Left renal pelvis (tissue), 4 donors: ENCODE measurements around the gene LRBA. TPM values are rescaled to one million over a fixed set of nuclear protein-coding genes. Genes with fewer than 3 reads are reported as not detected.

ENCODE experiments used
- DNase-seq, 4 donors: peaks; one replicate each; pipeline ENCODE4 v3.0.0-alpha.2; 2013; ENCODE audit warnings: low read depth in 4 of 4, low spot score in 3 of 4
- polyA plus RNA-seq, 4 donors: library from polyadenylated mRNA; unstranded; fragments of 120-200 nt; gene quantifications; one replicate each; pipeline ENCODE4 v1.2.1, GENCODE V29; 2013; ENCODE audit not compliant: insufficient read length in 4 of 4

LRBA gene
- polyA plus RNA-seq, 4 donors, result 25.9 to 75.8 (median 65.4) TPM

DNA sequence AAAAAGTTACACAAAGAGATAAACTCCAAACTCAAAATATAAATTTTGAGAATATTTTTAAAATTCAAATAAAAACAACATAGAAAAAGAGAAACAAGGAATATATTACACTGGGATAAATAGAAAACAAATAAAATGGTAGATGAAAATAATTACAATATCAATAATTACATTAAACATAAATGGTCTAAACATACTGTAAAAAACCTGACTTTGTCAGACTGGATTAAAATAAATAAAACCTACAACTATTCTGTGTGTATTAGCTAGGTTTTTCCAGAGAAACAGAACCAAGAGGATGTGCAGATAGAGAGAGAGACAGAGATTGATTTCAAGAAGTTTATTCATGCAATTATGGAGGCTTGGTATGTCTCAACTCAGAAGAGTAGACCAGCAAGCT lies 126.5 kb downstream of the LRBA start:
- DNase-seq, result no peak

DNA sequence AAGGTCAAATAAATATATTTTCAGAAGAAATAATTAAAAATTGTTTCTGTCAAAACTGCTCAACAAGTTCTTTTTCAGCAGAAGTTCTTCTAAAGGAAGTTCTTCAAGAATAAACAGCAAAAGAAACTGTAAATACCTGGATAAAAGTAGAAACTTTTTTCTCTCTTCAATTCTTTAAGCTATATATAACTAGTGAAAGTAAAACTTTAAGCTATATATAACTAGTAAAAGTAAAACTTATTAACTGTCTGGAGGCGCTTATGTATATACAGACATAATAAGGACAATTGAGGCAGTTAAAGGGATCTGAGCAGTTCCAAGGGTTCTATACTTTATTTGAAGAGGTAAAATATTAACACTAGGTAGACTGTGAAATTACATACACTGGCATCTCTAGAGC lies 126.9 kb downstream of the LRBA start:
- DNase-seq, result no peak

DNA sequence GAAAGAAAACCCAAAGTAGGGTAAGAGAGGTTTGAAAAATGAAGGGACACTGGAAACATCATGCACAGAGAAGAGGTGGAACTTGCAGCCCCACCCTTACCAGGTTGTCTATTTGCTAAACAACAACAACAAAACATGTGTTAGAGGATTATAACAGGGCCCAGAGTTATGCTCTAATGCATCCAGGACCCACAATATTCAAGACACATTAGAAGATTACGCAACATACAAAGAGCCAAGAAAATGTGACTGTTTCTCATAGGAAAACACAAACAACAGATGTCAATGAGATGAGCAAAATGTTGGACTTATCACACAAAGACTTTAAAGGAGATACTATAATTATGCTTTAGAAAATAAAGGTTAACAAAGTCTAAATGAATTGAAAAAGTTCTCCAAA lies 128.5 kb downstream of the LRBA start:
- DNase-seq, result no peak

- no peak for DNase-seq
These were observed 130.5 kb downstream of the LRBA start for GRCh38 chr4:150884625-150885024.

GRCh38 chr4:150875367-150875766 lies 139.7 kb downstream of the LRBA start:
- no peak for DNase-seq

DNA sequence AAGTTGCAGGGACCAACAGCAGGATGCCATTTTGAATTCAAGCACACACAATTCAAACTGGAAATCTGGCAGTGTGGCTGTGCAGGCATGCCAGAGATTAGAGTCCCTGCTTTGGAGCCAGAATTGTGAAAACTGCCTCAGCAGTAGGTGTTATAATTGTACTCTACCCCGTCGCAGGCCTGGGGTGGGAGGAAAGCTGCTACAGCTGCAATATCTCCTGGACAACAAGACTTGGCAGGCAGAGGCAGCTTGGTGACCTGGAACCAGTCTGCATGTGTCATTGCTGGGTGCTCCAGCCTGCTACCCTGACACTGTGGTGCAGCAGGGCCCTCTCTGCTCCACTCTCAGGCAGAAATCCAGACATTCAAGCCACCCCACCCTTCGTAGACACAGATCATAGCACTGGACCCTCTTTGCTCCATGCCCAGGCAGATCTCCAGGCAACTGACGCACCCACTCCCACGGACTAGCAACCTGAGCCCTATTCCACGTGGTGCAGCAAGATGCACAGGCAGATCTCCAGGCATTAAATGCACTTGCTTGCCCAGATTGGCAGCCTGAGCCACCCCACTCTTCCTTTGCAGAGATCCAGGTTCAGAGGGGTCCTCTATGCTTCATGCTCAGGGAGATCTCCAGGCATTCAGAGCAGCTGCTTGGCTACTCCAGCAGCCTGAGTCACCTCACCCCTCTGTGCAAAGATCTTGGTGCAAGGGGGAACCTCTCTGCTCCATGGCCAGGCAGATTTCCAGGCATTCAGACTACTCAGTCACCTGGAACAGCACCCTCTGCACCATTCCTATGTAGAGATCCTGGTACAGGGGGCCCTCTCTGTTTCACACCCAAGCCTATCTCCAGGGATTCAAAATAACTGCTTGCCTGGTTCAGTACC lies 140.5 kb downstream of the LRBA start:
- DNase-seq, result no peak

- peak; percentile 51 to 69 (median 58) for DNase-seq
These were observed 147.9 kb downstream of the LRBA start for GRCh38 chr4:150867148-150867547.

- DNase-seq, result no peak
These were observed 151.6 kb downstream of the LRBA start for GRCh38 chr4:150863456-150863855.

DNA sequence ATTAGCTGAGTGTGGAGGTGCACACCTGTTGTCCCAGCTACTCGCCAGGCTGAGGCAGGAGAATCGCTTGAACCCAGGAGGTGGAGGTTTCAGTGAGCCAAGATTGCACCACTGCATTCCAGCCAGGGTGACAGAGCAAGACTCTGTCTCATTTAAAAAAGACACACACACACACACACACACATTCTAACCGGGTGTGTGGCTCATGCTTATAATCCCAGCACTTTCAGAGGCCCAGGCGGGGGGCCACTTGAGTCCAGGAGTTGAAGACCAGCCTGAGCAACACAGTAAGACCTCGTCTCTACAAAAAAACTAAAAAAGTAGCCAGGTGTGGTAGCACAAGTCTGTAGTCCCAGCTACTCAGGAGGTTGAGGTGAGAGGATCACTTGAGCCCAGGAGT lies 152.3 kb downstream of the LRBA start:
- no peak for DNase-seq

- no peak for DNase-seq
These were observed 155.6 kb downstream of the LRBA start for GRCh38 chr4:150859453-150859852.

DNA sequence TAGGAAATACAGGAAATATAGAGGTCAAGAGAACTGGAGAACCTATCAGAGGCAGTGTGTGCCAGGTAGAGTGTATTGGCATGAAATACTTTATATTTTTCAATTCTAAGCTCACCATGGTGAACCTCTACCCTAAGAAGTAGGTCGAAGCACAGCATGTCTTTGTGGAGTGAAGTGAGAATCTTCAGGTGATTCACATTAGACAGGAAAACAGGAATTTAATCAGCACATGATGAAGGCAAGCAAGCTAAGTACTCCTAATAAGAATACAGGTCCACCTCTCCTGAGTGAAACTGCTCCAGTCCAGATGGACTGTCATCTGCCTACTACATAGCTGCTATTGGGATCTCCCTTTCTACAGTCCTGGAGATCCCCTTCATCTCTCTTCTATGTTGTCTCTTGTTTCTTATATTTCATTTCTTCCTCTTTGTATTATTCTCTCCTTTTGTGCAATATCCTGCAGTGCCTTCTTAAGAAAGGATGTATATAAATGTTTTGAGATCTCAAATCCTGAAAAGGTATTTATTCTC lies 159.0 kb downstream of the LRBA start:
- DNase-seq, result no peak

- no peak for DNase-seq
These were observed 160.5 kb downstream of the LRBA start for GRCh38 chr4:150854600-150854999.

- DNase-seq, result no peak
These were observed 161.2 kb downstream of the LRBA start for GRCh38 chr4:150853882-150854281.

DNA sequence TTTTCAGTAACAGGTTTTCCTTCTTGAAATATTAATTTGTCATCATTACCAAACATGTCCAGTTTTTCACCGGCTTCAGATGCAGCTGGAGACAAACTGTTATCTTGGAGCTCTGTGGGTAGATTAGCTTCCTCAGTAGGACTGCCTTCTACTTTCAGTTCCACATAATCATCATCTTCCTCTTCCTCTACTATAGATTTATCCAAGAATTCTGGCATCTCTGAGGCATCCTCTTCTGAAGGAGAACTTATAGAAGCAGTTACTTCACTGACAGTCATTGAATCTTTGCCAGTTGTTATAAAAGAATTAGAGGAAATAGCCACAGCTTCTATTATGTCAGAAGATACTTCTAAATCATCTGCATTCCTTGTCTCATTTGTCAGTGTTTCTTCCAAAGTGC lies 162.9 kb downstream of the LRBA start:
- DNase-seq, result no peak

DNA sequence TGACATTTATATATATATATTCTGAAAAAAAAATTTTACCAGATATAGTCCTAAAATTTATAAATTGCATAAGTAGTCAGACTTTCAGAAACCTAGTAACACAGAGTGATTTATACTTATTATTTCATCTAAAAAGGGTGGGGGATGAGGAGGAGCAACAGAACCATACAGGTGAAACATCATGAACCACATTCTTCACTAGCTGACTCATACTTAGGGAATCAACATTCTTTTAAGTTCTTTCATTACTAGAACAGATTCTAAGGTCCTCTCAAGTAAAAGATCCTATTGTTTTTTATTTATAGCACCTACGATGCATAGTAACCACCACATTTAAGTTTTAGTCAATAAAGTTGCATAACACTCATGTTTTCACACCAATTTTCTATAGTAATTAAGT lies 166.1 kb downstream of the LRBA start:
- DNase-seq, result no peak

DNA sequence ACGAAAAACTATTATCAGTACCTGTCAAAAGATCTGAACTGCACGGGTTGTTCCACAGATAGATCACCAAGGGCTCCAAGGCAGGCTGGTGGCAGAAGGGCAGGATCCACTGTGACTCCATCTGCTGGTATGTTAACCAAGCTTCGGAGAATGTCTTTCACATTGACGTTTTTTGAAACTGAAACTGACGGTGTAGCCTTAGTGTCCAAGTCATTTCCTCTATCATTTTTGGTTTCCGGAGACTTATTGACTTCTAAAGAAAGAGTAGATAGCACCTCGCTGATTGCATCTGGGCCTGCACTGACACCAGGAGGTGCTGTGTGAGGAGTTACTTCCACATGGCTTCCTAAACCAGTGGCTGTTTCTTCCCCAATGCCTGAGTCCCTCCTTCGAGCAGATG lies 186.9 kb downstream of the LRBA start:
- DNase-seq, result no peak

DNA sequence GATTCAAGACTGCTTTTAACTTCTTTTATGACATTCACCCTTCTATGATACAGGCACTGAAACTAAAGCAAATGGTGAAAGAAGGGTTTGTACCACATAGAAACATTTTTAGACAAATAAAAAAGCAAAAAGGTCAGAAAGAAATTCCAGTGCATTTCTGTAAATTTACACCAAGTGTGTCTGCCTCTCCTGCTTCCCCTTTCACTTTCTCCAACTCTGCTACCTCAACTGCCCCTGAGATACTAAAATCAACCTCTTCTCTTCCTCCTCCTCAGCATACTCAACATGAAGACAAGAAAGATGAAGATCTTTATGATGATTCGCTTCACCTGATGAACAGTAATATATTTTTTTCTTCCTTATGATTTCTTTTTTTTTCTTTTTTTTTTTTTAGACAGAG lies 187.9 kb downstream of the LRBA start:
- DNase-seq, result no peak

DNA sequence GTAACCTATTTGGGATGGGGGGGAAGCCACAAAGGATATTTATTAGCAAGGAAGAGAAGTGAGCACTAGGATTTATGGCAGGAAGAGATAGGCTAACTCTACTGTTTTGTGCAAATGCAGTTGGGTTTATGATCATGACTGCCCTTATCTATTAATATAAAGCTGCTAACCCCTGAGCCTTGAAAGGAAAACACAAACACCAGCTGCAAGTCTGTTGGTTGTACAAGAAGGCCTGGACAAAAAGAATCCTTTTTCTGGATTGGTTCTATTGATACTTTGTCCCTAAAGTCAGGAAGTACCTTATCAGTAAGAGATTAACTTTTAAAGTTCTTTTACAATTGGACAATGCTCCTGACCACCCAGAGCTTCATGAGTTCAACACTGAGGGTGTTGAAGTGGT lies 188.8 kb downstream of the LRBA start:
- peak in 1 of 4 donors; percentile 2 for DNase-seq

DNA sequence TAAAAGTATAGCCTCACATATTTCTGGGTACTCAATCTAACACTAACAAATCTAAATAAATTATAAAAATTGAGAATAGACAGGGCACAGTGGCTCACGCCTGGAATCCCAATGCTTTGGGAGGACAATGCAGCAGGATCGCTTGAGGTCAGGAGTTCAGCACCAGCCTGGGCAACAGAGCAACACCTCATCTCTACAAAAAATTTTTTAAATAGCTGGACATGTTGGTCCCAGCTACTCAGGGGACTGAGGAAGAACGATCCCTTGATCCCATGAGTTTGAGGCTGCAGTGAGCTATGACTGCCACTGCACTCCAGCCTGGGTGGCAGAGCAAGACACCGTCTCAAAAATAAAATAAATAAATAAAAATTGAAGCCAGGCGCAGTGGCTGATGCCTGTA lies 192.7 kb downstream of the LRBA start:
- DNase-seq, result no peak

- no peak for DNase-seq
These were observed 193.4 kb downstream of the LRBA start for GRCh38 chr4:150821641-150822040.

DNA sequence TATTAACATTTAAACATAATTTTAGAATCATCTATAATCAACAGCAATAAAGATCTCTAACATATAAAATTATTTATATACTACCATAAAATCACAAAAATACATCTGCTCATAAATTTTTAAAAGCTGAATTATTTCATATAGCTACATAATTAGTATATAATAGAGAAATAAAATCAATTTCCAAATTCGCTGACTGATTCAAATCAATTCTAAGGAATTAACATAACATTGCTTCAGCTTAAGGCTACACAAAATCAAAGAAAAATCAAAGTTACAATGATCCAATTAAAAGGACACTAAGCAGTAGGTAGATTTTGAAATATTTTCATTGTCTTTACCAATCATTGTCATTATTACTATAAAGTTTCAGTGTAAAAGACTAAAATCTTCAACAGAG lies 194.7 kb downstream of the LRBA start:
- DNase-seq, result no peak

DNA sequence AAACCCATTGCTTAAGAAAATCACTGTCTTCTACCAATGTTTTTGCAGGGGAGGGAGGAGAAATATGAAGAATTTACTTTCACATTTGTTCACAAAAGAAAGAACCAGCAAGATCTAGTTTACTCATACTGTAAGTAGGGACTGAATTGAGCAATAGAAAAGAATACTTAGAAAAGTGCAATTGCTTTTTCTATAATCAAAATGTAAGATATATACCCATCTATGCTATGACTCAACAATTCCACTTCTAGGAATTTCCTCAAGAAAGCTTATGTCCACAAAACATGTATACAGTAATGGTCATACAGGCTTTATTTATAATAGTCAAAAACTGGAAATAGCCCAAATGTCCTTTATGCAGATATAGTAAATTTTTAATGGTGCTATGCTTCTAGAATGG lies 196.4 kb downstream of the LRBA start:
- no peak for DNase-seq
